ENCODE data around the gene CEACAM16. TPM values are rescaled to one million over a fixed set of nuclear protein-coding genes. Genes with fewer than 3 reads are reported as not detected.
"Not testable (repeated sequence)": the region's sequence is repeated elsewhere in the genome, so short reads cannot be mapped to it uniquely, and the experiment has no call there.

The CEACAM16 gene
- total RNA-seq, 2 donors from 2014 or later, result 0.52 TPM; not detected in 1

GRCh38 chr19:44680536-44680935 is 18.4 kb upstream of the CEACAM16 start:
- Histone ChIP-seq H3K27me3 (no peaks in the 10 kb centered on the region), H3K4me1 (peaks cover 4% of the 10 kb centered on the region), H3K9ac (ENCODE audit: low read depth in 2 of 2, low read length in 2 of 2) (no peak overlapping the region), H3K4me3 (no peak overlapping the region), H3K9me3 (no peaks in the 10 kb centered on the region), H3K36me3 (no peaks in the 10 kb centered on the region), H3K27ac (peak overlapping the region; percentile 47)
- no peak for TF ChIP-seq CTCF (IDR thresholded peaks at IDR 0.05)
- intact Hi-C loops (cut with DNase I), result no loop called here
- no peak for DNase-seq

DNA sequence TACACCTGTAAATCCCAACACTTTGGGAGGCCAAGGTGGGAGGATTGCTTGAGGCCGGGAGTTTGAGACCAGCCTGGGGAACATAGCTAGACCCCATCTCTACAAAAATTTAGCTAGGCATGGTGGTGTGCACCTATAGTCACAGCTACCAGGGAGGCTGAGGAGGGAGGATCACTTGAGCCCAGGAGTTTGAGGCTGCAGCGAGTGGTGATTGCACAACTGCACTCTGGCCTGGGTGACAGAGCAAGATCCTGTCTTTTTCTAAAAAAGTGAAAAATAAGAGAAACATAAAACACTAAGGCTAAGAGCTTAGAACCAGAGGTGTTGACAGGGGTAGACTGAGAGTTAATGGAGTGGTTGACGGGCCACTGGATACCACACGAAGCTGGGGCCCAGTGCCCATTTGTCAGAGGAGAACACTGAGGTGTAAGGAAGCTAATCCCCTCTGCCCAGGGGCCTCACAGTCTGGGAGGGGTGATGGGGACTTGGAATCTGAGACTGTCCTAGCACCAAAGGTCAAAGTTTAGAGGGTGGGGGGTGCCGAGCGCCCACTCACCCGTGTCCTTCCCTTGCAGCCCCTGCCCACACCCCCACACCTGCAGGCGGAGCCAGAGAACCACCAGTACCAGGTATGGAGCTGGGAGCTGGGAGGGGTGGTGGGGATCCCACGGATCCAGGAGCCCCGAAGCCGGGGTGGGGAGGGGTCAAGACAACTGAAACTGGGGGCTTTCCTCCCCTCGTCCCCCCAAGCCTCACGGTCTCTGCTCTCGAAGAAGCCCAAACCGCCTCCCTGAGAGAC is 16.8 kb upstream of the CEACAM16 start:
- no peak for TF ChIP-seq CTCF (IDR thresholded peaks at IDR 0.05)
- Histone ChIP-seq H3K27me3 (no peaks in the 10 kb centered on the region), H3K9ac (ENCODE audit: low read depth in 2 of 2, low read length in 2 of 2) (no peak overlapping the region), H3K9me3 (no peaks in the 10 kb centered on the region), H3K4me1 (peaks cover 4% of the 10 kb centered on the region), H3K4me3 (no peak overlapping the region), H3K36me3 (no peaks in the 10 kb centered on the region), H3K27ac (peak overlapping the region; percentile 47)
- no peak for DNase-seq
- intact Hi-C loops (cut with DNase I), result no loop called here

DNA sequence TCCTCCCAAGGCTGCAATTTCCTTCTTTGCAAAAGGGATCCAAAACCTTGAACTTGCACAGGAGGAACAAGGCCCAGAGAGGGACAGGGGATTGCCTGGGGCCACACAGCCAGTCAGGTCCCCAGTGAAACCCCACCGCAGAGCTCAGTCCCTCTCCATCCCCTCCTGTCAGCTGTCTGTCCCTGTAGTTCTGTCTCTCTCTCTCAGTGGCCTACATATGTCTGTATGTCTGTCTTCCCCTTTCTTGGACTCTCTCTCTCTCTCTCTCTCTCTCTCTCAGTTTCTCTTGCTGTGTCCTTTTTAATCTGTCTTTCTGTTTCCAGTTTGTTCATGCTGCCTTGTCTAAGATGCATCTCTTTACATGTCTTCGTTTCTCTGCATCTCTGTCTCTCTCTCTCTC is 16.1 kb upstream of the CEACAM16 start:
- no peak for DNase-seq
- TF ChIP-seq CTCF (IDR thresholded peaks at IDR 0.05), result no peak

DNA sequence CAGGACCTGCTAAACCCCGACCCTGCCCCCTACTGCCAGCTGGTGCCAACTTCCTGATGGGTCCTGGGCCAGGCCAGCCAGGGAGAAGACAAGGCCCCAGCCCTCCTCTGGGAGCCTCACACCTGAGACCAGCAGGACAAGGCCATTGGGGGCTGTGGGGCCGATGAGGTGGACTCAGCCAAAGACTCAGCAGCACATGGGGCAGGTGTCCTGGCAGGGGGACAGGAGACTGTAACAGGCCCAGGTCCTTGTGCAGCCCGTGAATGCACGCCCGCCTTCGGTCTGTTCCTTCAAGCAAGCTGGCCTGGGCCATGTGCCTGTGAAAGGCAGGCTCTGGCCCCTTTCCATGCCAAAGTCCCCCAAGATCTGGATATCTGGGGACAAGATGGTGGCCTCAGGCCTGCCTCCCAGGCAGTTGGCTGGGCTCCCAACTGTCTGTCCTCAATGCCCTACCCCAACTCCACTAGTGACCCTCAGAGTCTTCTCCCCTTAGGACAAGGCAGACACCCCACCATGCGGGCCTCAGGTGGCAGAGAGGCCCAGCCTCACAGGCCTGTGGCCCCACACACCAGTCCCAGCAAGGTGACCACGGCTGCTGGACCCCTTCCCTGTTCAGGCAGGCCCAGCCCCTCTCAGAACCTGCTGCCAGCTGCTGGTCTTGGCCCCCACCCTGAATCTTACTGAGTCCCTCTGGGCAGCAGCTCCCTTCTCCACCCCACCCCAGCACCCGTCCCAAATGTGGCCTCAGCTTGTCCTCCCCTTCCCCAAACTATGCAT is 15.3 kb upstream of the CEACAM16 start:
- H3K4me1 ChIP-seq, result peaks cover 4% of the 10 kb centered on the region
- no peak for DNase-seq
- H3K27ac ChIP-seq, result no peak overlapping the region
- H3K9ac ChIP-seq (ENCODE audit: low read depth in 2 of 2, low read length in 2 of 2), result no peak overlapping the region
- H3K9me3 ChIP-seq, result no peaks in the 10 kb centered on the region
- TF ChIP-seq CTCF (IDR thresholded peaks at IDR 0.05), result no peak
- no peaks in the 10 kb centered on the region for H3K27me3 ChIP-seq
- H3K4me3 ChIP-seq, result no peak overlapping the region
- intact Hi-C loops (cut with DNase I), result no loop called here
- H3K36me3 ChIP-seq, result no peaks in the 10 kb centered on the region

More for the DNA sequence above, 16.1 kb upstream of the CEACAM16 start:
- peaks cover 4% of the 10 kb centered on the region for H3K4me1 ChIP-seq
- no peak overlapping the region for H3K9ac ChIP-seq (ENCODE audit: low read depth in 2 of 2, low read length in 2 of 2)
- no peak overlapping the region for H3K27ac ChIP-seq
- no peaks in the 10 kb centered on the region for H3K9me3 ChIP-seq
- no peaks in the 10 kb centered on the region for H3K36me3 ChIP-seq
- H3K27me3 ChIP-seq, result no peaks in the 10 kb centered on the region
- no peak overlapping the region for H3K4me3 ChIP-seq
- intact Hi-C loops (cut with DNase I), result no loop called here

DNA sequence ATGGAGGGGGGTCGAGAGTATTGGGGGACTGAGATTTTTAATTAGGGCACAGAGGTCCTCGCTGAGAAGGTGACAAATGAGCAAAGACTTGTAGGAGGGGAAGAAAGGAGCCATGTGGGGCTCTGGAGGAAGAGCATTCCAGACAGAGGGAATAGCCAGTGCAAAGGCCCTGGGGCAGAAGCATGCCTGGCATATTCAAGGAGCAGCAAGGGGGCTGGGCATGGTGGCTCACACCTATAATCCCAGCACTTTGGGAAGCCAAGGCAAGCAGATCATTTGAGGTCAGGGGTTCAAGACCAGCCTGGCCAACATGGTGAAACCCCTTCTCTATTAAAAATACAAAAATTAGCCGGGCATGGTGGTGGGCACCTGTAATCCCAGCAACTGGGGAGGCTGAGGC is 14.6 kb upstream of the CEACAM16 start:
- H3K27ac ChIP-seq, result peak overlapping the region; percentile 50
- H3K27me3 ChIP-seq; H3K4me1 ChIP-seq; H3K9ac ChIP-seq (ENCODE audit: low read depth in 2 of 2, low read length in 2 of 2); H3K9me3 ChIP-seq; intact Hi-C loops (cut with DNase I); H3K36me3 ChIP-seq; H3K4me3 ChIP-seq; DNase-seq: not testable (repeated sequence)
